ENCODE measurements around the gene CREB3L4.

Gene CREB3L4

GRCh38 chr1:153958961-153959260, 8.8 kb upstream of the CREB3L4 start:
- Histone ChIP-seq H4K20me1 (peaks cover 43% of the 10 kb centered on the region), H3K27me3 (no peaks in the 10 kb centered on the region), H3K9me3 (no peaks in the 10 kb centered on the region), H3K9ac (peak overlapping the region; percentile 86; the same call in 1 of the 2 replicates), H3K27ac (peak overlapping the region; percentile 83; the same call in 1 of the 2 replicates), H3K4me2 (peak overlapping the region; percentile 74), H3K4me1 (peaks cover 74% of the 10 kb centered on the region), H3K36me3 (peaks cover 34% of the 10 kb centered on the region), H3K4me3 (peak overlapping the region; percentile 79)
- TF ChIP-seq Cebpa-rat (IDR thresholded peaks at IDR 0.05) = no peak

- Histone ChIP-seq H3K27me3 (no peaks in the 10 kb centered on the region), H3K4me3 (no peak overlapping the region), H3K4me2 (peak overlapping the region; percentile 74), H3K27ac (peak overlapping the region; percentile 83; the same call in 1 of the 2 replicates), H3K36me3 (peaks cover 29% of the 10 kb centered on the region), H3K4me1 (peaks cover 79% of the 10 kb centered on the region), H4K20me1 (peaks cover 37% of the 10 kb centered on the region), H3K9ac (peak overlapping the region; percentile 45), H3K9me3 (no peaks in the 10 kb centered on the region)
- TF ChIP-seq Cebpa-rat (IDR thresholded peaks at IDR 0.05) = no peak
Observed at GRCh38 chr1:153959454-153959853, 8.2 kb upstream of the CREB3L4 start.

DNA sequence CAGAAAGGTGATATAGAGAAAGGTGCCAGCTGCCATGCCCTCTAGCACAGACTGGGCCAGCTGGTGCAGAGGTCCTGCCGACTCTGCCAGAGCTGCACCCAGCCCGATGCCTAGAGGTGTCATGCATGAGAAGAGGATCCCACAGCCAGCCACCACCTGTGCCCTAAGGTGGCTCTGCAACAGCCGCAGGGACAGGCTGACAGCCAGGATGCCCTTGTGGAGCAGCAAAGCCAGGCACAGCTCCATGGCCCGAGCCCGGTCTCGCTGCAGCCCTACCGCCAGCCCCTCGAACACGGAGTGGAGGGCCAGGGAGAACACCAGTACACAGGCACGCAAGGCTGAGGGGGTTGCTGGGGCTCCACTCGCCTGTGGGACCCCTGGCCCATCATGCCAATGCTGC, 7.5 kb upstream of the CREB3L4 start:
- H3K9ac ChIP-seq = peak overlapping the region; percentile 45
- H3K9me3 ChIP-seq = no peaks in the 10 kb centered on the region
- H3K4me1 ChIP-seq = peaks cover 80% of the 10 kb centered on the region
- peaks cover 21% of the 10 kb centered on the region for H3K36me3 ChIP-seq
- H3K4me2 ChIP-seq = 0 out of 2 replicates have a peak overlapping the region, but pooled peaks have one; percentile 74
- no peak overlapping the region for H3K4me3 ChIP-seq
- H3K27ac ChIP-seq = peak overlapping the region; percentile 78; the same call in 1 of the 2 replicates
- H3K27me3 ChIP-seq = no peaks in the 10 kb centered on the region
- no peak for TF ChIP-seq Cebpa-rat (IDR thresholded peaks at IDR 0.05)
- peaks cover 30% of the 10 kb centered on the region for H4K20me1 ChIP-seq

- peak overlapping the region; percentile 80 for H3K4me3 ChIP-seq
- H3K27me3 ChIP-seq = no peaks in the 10 kb centered on the region
- H3K36me3 ChIP-seq = peaks cover 19% of the 10 kb centered on the region
- H3K9ac ChIP-seq = peak overlapping the region; percentile 89
- peak overlapping the region; percentile 100 for H3K4me2 ChIP-seq
- no peak for TF ChIP-seq Cebpa-rat (IDR thresholded peaks at IDR 0.05)
- H3K4me1 ChIP-seq = peaks cover 80% of the 10 kb centered on the region
- H3K27ac ChIP-seq = peak overlapping the region; percentile 78
- no peaks in the 10 kb centered on the region for H3K9me3 ChIP-seq
- peaks cover 17% of the 10 kb centered on the region for H4K20me1 ChIP-seq
Observed at GRCh38 chr1:153961421-153961820, 6.3 kb upstream of the CREB3L4 start.

DNA sequence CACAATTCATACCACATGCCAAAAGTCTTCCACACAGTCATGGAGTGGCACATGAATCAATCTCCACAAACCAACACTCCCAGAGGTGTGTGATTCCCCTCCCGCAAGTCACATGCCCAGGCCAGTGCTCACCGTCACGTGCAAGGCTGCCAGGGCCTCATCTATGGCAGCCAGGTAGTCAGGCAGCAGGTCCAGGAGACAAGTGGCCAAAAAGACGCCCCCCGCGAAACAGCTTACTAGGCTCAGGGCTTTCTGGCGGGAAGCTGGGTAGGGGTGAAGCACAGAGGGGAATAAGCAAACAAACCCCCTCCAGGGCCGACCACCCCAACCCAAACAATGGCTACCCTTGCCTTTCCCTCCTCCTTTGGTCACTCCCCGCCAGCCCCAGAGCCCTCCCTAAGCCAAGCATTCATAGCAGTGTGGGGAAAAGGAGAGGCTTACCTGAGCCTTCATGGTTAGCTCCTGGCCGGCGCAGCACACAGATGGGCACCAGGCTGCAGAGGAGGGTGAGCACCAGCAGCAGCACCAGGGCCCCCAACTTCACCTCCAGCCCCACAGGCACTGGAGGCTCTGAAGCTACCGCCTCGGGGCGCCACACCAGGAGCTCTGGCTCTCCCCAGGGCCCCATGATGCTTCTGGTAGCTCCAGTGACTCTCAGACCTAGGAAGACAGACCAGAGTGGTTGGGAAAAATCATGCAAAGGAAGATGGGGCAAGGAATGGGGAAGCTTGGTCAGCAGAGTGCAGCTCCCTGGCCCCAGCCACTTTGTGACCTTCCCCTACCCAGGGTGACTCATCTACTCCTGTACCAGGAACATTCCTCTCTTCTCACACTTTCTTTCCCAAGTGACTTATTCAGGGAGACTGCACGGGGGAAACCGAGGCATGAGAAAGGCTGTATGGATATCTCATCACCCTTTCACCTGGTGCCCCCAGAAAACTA, 5.3 kb upstream of the CREB3L4 start:
- peak overlapping the region; percentile 80 for H3K4me3 ChIP-seq
- H3K27ac ChIP-seq = peak overlapping the region; percentile 78
- H3K4me2 ChIP-seq = peak overlapping the region; percentile 100
- peaks cover 72% of the 10 kb centered on the region for H3K4me1 ChIP-seq
- H3K27me3 ChIP-seq = no peaks in the 10 kb centered on the region
- H3K9ac ChIP-seq = peak overlapping the region; percentile 89
- H3K9me3 ChIP-seq = no peaks in the 10 kb centered on the region
- no peak for TF ChIP-seq Cebpa-rat (IDR thresholded peaks at IDR 0.05)
- H3K36me3 ChIP-seq = peaks cover 19% of the 10 kb centered on the region
- H4K20me1 ChIP-seq = peaks cover 8% of the 10 kb centered on the region

DNA sequence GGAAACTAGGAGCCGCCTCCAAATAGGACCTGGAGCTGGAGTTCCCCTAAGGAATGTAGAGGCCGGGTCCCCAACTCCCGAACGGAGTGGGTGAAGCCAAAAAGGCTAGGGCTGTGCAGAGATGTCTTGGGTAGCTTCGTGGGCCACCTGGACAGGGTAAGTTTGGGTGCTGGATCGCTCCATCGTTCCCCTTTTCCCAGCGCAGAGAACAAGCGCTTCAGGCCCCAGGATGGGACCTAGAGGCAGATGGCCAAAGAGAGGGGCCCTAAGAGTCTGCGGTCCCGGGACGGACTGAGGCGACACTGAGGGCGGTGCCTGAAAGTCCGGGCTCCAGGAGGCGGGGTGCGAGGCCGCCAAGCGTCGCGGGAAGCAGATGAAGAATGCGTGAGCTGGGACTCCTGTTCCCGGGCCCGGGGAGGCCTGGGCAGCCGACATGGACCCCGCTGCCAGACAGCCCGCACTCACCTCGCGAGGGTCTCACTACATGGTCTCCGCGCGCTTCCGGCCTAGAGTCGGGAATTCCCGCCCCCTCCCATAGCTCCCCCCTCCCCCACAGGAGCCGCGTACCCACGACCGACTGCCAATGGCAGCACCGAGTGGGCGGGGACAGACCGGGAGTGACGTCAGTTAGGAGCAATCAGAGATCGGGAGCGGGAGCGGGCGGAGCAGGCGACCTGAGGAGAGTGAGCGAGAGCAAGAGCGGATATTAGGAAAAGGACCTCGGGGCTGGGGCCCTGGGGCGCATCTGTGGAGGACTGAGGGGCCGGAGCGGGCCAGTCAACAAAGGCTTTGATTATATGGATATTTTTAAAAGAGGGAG, 4.5 kb upstream of the CREB3L4 start, which contains the start of gene SLC39A1:
TSS of gene SLC39A1 (minus strand) at position 508 of the 820 bp plus-strand sequence. CDS start 822 bp downstream, outside the sequence.
- Histone ChIP-seq H4K20me1 (no peaks in the 10 kb centered on the region), H3K4me3 (peak within 1 kb of the TSS; percentile 80), H3K9me3 (no peaks in the 10 kb centered on the region), H3K27ac (peak within 1 kb of the TSS; percentile 78), H3K36me3 (peaks cover 19% of the 10 kb centered on the region), H3K9ac (peak within 1 kb of the TSS; percentile 89), H3K4me1 (peaks cover 71% of the 10 kb centered on the region), H3K27me3 (no peaks in the 10 kb centered on the region), H3K4me2 (peak within 1 kb of the TSS; percentile 100)
- TF ChIP-seq Cebpa-rat (IDR thresholded peaks at IDR 0.05) = no peak

GRCh38 chr1:153963850-153964331, 3.8 kb upstream of the CREB3L4 start:
- Histone ChIP-seq H4K20me1 (no peaks in the 10 kb centered on the region), H3K9ac (peak overlapping the region; percentile 89), H3K4me3 (peak overlapping the region; percentile 80), H3K9me3 (no peaks in the 10 kb centered on the region), H3K4me2 (peak overlapping the region; percentile 100), H3K36me3 (peaks cover 19% of the 10 kb centered on the region), H3K4me1 (peaks cover 72% of the 10 kb centered on the region), H3K27ac (peak overlapping the region; percentile 78), H3K27me3 (no peaks in the 10 kb centered on the region)
- no peak for TF ChIP-seq Cebpa-rat (IDR thresholded peaks at IDR 0.05)

- Histone ChIP-seq H3K27ac (peak overlapping the region; percentile 85), H3K4me1 (peaks cover 69% of the 10 kb centered on the region), H3K36me3 (peaks cover 16% of the 10 kb centered on the region)
Observed at GRCh38 chr1:153968000-153968363, 280 bp downstream of the CREB3L4 start.

GRCh38 chr1:153968408-153968807, 706 bp downstream of the CREB3L4 start:
- peak overlapping the region; percentile 85 for H3K27ac ChIP-seq

More at GRCh38 chr1:153968000-153968363, 280 bp downstream of the CREB3L4 start:
- Histone ChIP-seq H3K4me2 (peak overlapping the region; percentile 91), H3K4me3 (peak overlapping the region; percentile 71), H3K27me3 (no peaks in the 10 kb centered on the region), H4K20me1 (no peaks in the 10 kb centered on the region), H3K9me3 (no peaks in the 10 kb centered on the region), H3K9ac (peak overlapping the region; percentile 83)
- no peak for TF ChIP-seq Cebpa-rat (IDR thresholded peaks at IDR 0.05)

More at GRCh38 chr1:153968408-153968807, 706 bp downstream of the CREB3L4 start:
- Histone ChIP-seq H3K4me3 (peak overlapping the region; percentile 71), H3K9ac (peak overlapping the region; percentile 83), H3K36me3 (peaks cover 20% of the 10 kb centered on the region), H3K4me2 (peak overlapping the region; percentile 91), H3K9me3 (no peaks in the 10 kb centered on the region), H3K27me3 (no peaks in the 10 kb centered on the region), H4K20me1 (no peaks in the 10 kb centered on the region), H3K4me1 (peaks cover 72% of the 10 kb centered on the region)
- no peak for TF ChIP-seq Cebpa-rat (IDR thresholded peaks at IDR 0.05)

All from BLaER1 (cell line).